PC-9 (cell line): ENCODE data around the gene TMEM187.

Source experiments
- EZH2 ChIP-seq: fragments of 200-600 bp; sonication (generic); IDR thresholded peaks from 2 replicates; pipeline ENCODE4 v1.8.0; 2017; ENCODE audit warnings: antibody characterized with exemption, low read depth
- TF ChIP-seq, protein P1 (sequence below): fragments of 200-600 bp; sonication (generic); conservative IDR thresholded peaks from 2 replicates; pipeline ENCODE4 v1.6.1; 2017; ENCODE audit warnings: mixed run types, antibody characterized with exemption, mild to moderate bottlenecking, moderate library complexity

DNA sequence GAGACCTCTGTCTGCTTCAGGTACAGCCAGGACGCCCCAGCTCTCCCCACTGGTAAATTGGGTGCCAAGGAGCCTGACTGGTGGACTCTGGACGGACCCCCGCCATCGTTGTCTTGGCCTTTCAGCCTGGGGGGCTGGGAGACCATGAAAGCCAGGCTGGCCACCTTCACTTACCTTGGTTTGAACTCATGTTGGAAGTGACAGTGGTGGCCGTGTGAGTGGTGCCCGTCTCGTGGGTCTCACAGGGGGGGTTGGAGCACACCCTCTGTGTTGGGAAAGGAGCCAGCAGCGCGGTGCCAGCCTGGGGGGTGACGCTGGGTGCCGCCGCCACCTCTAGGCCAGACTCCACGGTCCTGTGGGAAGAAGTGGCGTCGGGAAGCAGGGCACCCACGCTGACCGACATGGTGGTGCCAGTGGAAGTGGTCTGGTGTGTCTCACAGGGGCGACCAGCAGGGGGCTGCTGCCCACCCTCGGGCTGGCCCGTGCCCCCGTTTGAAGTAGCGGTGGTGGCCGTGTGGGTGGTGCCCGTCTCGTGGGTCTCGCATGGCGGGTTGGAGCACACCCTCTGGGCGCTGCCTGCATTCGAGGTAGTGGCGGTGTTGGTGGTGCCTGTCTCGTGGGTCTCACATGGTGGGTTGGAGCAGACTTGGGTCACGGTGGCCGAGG is 18.5 kb upstream of the TMEM187 start:
- TF ChIP-seq, protein P1, sequence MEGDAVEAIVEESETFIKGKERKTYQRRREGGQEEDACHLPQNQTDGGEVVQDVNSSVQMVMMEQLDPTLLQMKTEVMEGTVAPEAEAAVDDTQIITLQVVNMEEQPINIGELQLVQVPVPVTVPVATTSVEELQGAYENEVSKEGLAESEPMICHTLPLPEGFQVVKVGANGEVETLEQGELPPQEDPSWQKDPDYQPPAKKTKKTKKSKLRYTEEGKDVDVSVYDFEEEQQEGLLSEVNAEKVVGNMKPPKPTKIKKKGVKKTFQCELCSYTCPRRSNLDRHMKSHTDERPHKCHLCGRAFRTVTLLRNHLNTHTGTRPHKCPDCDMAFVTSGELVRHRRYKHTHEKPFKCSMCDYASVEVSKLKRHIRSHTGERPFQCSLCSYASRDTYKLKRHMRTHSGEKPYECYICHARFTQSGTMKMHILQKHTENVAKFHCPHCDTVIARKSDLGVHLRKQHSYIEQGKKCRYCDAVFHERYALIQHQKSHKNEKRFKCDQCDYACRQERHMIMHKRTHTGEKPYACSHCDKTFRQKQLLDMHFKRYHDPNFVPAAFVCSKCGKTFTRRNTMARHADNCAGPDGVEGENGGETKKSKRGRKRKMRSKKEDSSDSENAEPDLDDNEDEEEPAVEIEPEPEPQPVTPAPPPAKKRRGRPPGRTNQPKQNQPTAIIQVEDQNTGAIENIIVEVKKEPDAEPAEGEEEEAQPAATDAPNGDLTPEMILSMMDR: no peak
- no peak for TF ChIP-seq EZH2
